Measurements from ENCODE around the gene EXOC4.

Gene EXOC4

GRCh38 chr7:133290676-133291333 lies 37.9 kb downstream of the EXOC4 start:
- no peak for TF ChIP-seq CTCF (IDR thresholded peaks at IDR 0.05; ENCODE audit: low read depth, low read length, missing control alignments)
- no peak overlapping the region for H3K4me3 ChIP-seq (ENCODE audit: low read depth, low read length)
- DNase-seq (ENCODE audit: low read depth): no peak

GRCh38 chr7:133292631-133293030 lies 39.8 kb downstream of the EXOC4 start:
- no peak for DNase-seq (ENCODE audit: low read depth)
- TF ChIP-seq CTCF (IDR thresholded peaks at IDR 0.05; ENCODE audit: low read depth, low read length, missing control alignments): no peak
- no peak overlapping the region for H3K4me3 ChIP-seq (ENCODE audit: low read depth, low read length)

GRCh38 chr7:133293384-133294160 lies 40.7 kb downstream of the EXOC4 start:
- DNase-seq (ENCODE audit: low read depth): no peak
- TF ChIP-seq CTCF (IDR thresholded peaks at IDR 0.05; ENCODE audit: low read depth, low read length, missing control alignments): no peak
- no peak overlapping the region for H3K4me3 ChIP-seq (ENCODE audit: low read depth, low read length)

- TF ChIP-seq CTCF (IDR thresholded peaks at IDR 0.05; ENCODE audit: low read depth, low read length, missing control alignments): no peak
- no peak for DNase-seq (ENCODE audit: low read depth)
Measured at GRCh38 chr7:133294234-133294633, 41.4 kb downstream of the EXOC4 start.

GRCh38 chr7:133295484-133295883 lies 42.6 kb downstream of the EXOC4 start:
- no peak for TF ChIP-seq CTCF (IDR thresholded peaks at IDR 0.05; ENCODE audit: low read depth, low read length, missing control alignments)
- H3K4me3 ChIP-seq (ENCODE audit: low read depth, low read length): no peak overlapping the region
- DNase-seq (ENCODE audit: low read depth): no peak

More at GRCh38 chr7:133294234-133294633, 41.4 kb downstream of the EXOC4 start:
- no peak overlapping the region for H3K4me3 ChIP-seq (ENCODE audit: low read depth, low read length)

GRCh38 chr7:133297093-133297492 lies 44.2 kb downstream of the EXOC4 start:
- no peak for TF ChIP-seq CTCF (IDR thresholded peaks at IDR 0.05; ENCODE audit: low read depth, low read length, missing control alignments)
- no peak for DNase-seq (ENCODE audit: low read depth)
- no peak overlapping the region for H3K4me3 ChIP-seq (ENCODE audit: low read depth, low read length)

Measured in GM12864 (cell line).